HG03558 (cell line): ENCODE data around the gene ARHGAP26.
"Not testable (repeated sequence)": the region's sequence is repeated elsewhere in the genome, so short reads cannot be mapped to it uniquely, and the experiment has no call there.

Experiments
- ATAC-seq: cut with Tn5 transposase; IDR thresholded peaks from one replicate; pipeline ENCODE4 v1.9.1; 2021; ENCODE audit warnings: moderate number of reproducible peaks; ENCODE audit not compliant: unreplicated experiment; ENCODE audit errors: extremely low read depth

Gene ARHGAP26

DNA sequence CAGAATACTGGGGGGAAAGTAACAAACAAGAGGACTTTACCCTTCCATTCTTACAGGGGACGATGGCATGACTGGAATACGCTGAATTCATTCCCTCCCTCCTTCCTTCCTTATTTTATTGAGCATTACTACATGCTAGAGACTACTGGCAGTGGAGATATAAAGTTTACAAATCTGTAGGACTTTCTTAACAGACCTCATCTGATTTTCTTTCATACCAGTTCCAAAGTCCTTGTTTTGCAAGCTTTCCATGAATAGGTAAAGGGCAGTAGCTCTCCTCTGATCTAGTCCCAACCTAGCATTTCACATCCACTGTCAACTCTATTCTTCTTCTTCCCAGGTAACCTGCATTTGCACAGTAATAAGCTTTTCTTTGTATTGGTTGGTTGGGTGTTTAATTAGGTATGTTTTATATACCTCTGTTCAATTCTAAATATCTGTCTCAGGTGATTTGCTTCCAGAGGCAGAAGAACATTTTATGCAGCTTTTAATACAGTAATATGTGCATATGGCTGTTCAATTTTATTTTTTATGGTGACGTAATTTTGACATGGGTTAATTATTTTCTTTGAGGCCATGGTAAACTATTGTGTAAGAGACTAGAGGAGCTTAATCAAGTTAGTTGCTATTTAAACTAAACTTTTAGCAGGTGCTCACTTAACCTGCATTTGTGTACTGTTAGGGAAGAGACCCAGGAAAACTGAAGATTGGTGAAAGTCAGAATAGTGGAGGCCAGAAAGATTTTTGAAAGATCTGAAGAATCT is 150.9 kb downstream of the ARHGAP26 start:
- no peak for ATAC-seq

DNA sequence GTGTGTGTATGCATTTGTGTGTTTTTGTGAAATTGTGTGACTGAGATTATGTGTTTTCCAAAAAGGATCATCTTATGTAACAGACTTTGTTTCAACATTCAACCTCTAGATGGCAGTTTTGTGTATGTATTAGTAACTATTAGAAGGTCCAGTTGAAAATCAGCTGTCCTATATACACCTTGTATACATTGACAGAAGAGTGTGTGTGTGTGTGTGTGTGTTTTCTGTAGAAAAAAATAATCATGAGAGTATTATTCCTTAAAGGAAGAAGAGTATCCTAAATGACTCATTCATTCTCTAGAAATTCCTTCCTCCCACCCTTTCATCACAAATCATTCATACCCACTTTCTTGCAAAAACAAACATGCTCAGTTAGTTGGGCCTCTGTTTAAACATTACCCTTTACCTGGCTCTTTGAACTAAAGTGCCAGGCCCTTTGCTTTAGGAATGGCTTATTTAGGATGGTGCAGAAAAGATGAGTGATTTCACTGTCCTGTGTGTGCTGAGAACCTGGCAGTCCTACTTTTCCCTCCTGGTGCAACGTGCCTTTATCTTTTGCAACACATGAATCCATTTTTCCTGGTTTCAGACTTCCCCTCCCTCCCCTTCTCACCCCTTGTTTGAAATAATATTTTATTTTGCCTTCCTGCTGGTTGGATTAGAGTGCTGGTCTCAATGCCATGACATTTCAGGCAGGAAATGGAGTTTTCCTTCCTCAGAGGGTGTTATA is 152.2 kb downstream of the ARHGAP26 start:
- no peak for ATAC-seq

DNA sequence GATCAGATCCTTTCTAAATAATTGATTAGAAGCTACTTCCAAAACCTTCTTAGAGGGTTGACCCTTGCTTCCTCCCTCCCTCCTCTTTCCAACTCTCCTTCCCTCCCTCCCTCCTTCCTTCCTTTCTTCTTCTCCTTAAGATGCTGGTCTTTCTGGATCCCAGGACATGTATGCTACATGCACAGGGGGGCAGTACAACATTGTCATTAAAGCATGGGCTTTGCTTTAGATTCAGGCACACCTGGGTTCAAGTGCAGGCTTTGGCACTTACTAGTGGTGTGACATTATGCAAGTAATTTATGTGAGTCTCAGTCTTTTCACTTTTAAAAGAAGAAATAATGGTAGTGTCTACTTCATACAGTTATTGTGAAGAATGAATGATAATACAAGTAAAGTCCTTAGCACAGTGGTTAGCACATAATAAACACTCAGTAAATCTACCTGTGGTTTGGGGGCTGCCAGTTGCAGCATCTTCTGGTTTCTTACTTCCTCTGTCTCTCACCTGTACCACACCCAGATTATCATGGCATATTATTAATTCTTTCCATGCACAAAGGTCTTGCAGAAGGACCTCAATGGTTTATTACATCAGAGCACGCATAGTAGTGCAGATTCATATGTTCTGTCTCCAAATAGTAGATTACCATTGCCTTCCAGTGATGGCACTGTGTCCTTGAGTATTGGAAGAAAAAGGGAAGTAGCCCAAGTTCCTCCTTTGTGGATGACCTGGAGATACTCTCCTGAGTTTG is 154.1 kb downstream of the ARHGAP26 start:
- ATAC-seq, result no peak

DNA sequence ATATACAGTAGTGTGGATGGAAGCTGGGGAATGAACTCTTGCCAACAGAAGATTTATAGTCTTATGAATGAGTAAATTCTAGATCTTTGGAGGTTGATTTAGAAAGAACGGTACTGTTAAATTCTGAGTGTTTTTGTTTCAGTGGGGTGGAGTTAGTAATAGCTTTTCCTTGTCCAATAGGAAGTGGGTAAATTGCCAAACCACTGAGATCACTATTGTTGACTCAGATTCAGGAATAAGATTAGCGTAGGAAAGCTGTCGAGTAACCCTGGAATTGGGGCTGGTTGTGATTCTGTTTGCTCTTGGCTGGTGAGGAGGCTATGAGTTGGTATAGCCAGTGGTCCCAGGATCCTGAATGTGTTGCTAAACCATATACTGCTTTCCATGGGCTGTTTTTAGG is 155.6 kb downstream of the ARHGAP26 start:
- ATAC-seq, result no peak

DNA sequence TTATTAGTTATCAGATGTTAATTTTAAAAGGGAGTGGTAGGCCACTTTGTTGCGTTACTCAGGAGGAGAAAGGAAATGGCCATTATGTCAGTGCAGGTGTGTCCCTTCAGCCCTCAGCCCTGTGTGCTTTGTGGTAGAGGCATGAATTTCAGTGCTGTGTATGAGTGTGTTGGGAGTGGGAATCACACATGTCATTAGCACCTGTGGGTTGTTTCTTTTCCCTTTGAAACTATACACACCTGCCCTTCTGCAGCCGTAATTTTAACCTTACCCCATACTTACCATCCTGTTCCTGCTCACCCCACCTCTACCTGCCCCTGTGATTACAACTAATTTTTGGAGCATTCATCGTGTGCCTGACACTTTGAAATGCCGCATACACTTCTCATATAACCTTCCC is 156.4 kb downstream of the ARHGAP26 start:
- ATAC-seq, result no peak

DNA sequence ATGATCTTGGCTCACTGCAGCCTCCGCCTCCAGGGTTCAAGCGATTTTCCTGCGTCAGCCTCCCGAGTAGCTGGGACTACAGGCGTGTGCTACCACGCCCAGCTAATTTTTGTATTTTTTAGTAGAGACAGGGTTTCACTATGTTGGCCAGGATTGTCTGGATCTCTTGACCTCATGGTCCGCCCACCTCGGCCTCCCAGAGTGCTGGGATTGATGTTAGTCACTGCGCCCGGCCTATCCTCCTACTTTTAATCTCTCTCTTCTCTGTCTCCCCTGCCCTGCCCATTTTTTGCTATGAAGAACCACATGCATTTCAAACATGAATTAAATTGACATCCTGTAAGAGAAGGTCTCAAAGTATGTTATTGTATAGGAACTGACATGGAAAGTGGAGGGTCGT is 158.8 kb downstream of the ARHGAP26 start:
- ATAC-seq, result not testable (repeated sequence)

DNA sequence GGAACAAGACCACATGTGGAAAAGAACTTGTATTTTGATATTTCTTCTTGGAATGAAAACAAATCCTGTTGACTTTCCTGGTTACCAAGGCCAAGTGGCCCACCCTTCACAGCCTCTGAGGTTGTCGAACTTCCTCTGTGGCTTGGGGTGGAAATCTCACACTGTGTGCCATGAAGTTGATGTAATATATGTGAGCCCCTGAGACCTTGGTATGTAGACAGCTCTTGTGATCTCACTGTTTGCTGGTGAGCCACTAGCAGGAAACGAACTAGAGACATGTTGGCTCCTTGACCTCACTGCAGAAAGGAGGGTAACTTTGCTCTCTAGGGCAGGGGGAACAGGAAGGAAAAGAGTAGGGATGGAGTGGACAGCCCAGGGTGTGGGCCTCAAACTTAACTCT is 159.4 kb downstream of the ARHGAP26 start:
- ATAC-seq, result no peak

DNA sequence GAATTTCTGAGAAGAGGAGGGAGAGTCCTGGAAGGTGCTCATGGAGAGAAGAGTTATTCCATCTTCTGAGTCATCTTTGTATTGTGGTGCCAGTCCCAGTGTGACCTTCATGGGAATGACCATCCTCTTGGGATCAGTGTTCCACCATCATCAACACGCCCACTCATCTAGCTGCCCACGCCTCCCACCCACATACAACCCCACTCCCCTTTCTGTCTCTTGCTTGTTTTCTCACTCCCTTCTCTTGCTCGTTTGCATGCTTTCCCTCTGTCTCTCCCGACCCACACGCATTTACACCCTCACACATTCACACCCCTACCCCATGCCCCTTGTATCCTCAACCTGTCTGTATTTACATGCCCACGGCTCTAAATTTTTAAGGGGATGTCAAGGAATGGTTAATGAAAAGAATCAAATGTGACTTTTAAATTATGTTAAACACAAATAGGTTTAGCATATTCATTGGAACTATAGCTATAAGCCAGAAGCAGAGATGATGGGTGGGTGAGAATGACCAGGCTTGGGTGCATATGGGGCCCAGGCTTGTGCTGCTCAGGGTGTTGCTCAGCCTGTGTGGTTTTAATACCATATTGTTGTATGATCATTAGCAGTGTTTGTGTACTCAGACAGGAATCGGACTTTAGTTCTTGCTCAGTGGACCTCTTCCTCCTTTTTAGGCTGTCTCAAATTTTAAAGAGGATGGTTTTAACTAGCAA is 160.4 kb downstream of the ARHGAP26 start:
- ATAC-seq, result no peak

DNA sequence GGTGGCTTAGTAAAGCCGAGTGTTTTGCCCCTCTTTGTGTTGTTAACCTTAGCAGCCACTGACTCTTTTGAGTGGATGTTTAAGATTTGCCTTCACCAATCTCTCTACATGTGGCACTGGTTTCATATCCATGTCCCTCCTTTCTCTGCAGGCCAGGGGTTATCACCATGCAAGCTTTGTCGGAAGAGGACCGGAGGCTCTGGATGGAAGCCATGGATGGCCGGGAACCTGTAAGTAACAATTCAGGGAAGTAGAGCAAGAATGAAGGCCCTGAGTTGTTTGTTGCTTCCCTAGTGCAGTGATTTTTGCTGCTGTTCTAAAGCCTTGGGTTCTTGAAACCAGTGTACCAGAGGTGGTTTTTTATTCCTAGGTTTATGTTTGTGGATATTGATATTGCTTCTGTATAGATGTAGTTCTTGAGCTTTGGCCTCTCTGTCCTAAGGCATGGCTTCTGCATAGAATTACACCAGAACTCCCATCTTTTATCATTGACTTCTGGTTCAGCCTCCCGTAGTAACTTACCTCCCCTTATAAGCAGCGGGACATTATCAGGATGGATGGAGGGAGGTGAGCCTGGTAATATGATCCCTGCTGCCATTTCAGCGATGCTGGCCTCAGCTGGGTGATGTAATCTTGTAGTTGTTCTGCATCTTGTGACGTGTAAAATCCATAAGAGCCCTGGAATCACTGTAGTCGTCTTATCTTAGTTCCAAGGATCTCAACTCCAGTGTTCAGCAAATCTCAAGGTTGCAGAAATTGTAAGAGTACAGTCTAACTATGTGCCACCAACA is 161.9 kb downstream of the ARHGAP26 start:
- no peak for ATAC-seq

DNA sequence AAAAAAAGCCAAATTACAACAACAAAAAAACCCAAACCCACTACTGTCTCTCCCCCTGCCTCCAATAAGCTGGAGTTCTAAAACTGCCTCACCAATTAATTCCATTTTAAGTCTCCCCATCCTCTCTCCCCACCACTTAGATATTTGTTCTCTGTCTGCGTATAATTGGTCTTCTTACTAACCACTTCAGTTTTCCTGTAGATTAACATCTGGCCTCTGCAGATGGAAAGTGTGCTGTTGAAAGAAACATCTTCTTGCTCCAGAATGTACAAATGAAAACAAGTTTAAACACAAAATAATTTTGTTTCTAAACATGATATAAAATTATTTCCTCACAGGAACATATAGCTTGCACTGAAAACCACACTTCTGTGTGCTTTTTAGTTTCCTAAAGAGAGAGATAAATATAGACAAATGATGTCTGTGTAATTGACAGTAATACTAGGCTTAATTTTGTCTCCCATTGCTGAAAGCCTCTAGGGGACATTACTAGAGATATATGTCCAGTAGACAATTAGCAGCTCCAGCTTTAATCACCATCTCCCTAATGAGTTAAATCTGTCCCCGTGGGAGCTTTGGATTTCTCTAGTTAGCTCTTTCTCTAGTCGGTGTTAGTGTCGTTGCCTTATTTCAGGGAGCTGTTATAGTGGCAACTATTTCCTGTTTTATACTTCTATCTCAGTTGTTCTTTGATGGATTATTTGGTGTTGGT is 164.0 kb downstream of the ARHGAP26 start:
- no peak for ATAC-seq

DNA sequence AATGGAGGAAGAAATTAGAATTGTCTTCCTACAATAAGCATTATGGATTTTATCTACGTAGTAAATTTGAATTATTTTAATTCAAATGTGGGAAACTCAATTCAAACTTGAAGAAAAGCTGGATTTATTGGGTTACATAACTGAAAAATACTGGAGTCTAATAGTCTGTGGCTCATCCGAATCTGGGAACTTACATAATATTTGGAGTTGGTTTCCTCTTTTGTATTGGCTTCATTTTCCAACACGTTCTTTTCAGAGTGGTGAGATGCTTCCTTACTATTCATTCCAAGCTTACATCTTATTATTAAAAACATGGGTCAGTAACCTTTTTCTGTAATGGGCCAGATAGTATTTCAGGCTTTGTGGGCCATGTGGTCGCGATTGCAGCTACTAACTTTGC is 164.8 kb downstream of the ARHGAP26 start:
- ATAC-seq, result no peak

DNA sequence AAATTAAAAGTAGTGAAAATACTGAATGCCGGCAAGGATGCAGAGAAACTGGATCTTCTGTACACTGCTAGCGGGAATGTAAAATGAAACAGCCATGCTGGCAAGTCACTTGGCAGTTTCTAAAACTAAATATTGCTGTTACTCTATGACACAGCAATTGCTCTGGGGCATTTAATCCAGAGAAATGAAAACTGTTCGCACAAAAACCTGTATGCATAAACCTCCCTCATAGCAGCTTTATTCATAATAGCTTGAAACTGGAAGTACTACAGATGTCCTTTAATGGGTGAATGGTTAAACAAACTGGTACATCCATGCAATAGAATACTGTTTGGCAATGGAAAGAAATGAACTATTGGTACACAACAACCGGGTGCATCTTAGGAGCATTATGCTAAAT is 167.2 kb downstream of the ARHGAP26 start:
- ATAC-seq, result no peak

DNA sequence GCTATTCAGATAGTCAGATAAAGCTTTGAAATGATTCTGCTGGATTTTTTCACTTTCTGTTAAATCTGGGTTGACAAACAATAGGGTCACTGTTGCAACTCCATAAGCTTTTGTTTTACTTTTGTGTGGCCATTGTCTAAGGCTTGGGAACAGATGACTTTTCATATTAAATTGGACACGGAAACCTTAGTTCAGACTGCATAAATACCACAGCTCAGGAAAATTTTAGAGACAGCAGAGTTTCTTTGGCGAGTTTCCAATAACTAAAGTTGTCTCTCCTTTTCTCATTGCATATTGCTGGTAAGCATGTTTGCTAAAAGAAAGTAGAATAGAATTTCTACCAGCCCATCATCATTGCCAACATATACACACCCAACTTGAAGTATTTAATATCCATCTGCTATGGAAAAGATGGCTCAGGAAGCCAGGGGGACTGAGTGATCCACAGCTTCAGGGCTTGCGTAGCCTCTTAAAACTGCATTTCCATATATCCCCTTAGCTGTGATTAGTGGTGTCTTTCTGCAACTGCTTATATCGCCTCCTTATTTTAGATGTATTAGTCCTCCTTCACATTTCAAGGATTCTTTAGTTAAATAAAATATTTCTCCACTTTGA is 168.2 kb downstream of the ARHGAP26 start:
- ATAC-seq, result no peak

DNA sequence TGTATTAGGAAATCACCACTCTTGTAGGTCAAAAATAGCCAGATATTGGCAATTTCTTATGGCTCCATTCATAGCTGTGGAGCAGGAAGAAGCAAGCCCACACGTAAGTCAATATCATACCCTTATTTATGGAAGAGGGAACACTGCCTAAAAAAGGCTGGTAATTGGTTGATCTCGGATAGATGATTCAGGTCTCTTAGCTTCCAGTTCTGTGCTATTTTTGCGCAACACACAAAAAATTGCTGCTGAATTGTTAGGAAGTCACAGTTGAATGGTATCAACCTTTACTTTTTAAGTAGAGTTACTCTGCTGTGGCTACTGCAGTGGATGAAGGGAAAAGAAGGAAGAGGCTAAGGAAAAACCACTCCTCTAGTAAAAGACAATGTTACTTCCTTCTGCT is 168.8 kb downstream of the ARHGAP26 start:
- ATAC-seq, result no peak

DNA sequence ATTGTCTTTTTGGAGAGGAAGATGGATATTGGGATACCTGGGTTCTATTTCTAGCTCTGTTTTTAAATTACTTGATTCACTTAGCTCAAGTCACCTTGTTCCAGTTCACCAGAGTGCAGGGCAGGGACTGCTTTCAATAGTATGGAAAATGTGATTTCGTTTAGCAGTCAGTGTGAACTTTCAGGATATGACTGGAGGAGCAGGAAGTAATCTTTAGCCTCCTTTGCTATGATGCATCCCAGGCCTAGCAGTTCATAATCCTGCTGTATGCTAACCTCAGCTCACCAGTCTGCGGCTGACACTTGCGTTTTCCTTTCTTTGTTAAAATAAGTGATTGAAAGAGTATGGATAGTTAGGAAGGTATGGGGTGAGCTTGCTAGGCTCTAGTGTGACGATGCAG is 169.7 kb downstream of the ARHGAP26 start:
- no peak for ATAC-seq

DNA sequence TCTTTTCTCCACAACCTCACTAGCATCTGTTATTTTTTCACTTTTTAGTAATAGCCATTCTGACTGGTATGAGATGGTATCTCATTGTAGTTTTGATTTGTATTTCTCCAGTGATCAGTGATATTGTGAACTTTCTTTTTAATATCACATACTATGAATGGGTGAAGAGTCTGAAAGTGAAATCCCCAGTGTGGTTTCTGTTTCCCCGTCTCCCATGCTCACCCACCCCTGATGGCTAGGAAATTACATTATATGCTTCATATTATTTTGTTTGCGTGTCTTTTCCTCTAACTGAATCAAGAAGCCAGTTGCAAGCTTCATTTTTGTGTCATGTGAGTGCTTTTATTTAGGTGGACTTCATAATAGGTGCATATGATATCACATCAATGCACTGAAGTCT is 171.1 kb downstream of the ARHGAP26 start:
- no peak for ATAC-seq

DNA sequence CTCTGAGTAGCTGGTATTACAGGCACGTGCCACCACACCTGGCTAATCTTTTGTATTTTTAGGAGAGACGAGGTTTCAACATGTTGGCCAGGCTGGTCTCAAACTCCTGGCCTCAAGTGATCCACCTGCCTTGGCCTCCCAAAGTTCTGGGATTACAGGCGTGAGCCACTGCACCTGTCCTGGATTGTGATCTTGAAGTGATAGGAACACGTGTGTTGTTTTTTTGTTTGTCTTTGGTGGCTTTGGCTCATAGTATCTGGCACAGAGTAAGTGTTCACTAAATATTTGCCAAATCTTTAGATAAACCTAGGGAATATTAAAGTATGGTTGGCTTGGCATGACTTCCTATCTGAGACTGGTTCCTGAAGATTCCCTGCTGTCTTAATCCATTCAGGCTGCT is 172.7 kb downstream of the ARHGAP26 start:
- no peak for ATAC-seq

DNA sequence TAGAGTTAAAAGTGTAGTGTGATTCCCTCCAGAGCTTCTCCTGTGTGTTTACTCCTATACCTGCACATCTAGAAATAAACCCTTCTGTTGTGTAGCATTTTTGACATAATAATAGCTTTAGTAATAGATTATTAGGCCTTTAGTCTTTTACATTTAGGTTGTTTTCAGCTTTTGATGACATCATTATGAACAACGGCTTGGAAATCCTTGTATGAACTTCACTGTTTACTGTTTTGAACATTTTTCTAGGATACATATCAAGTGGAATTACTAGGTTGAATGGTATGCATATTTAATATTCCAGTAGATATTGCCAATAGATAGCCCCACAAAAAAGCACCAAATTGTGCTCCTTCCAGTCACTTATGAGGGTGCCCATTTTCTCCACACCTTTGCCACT is 174.0 kb downstream of the ARHGAP26 start:
- ATAC-seq, result no peak

DNA sequence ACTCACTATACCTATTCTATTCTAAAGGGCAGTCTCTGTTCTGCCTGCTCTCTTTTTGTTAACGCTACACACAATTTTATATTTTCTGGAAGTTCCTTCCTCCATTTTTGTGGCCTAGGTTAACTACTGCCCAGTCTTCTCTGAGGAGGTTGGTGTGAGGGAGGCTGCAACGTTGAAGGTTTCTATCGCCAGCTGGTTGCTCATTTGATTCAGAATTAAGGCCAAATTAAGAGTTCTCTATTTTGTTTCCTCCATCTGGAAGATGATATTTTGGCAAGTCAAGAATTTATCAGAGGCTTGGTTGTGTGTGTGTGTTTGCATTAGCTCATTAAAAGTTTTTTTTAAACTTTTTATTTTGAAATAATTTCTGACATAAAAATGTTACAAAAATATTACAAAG is 175.1 kb downstream of the ARHGAP26 start:
- no peak for ATAC-seq
